ENCODE results near the gene HEPHL1.

GRCh38 chr11:94151903-94152677 is 130.9 kb downstream of the HEPHL1 start:
- TF ChIP-seq CTCF (IDR thresholded peaks at IDR 0.05) (no peak), POLR2A (IDR thresholded peaks at IDR 0.05) (no peak), POLR2AphosphoS5 (IDR thresholded peaks at IDR 0.05) (peak in 1 of 3 donors; percentile 13)

Data from suprapubic skin (tissue), 4 donors.